ENCODE measurements around the gene VCX3A.

VCX3A gene

GRCh38 chrX:6500719-6501118 is 34.2 kb downstream of the VCX3A start:
- DNase-seq (ENCODE audit: insufficient read length, low spot score), result no peak
- no peak for FAIRE-seq
- TF ChIP-seq TAF1 (IDR thresholded peaks at IDR 0.05; ENCODE audit: low read depth, low read length), result no peak
- no peak for TF ChIP-seq PAX5 (IDR thresholded peaks at IDR 0.05; ENCODE audit: insufficient read depth, low read length, severe bottlenecking)
- no peak for TF ChIP-seq POU2F2 (IDR thresholded peaks at IDR 0.05; ENCODE audit: low read depth, low read length)
- TF ChIP-seq POLR2A (IDR thresholded peaks at IDR 0.05; ENCODE audit: low read depth, low read length), result no peak
- TF ChIP-seq SPI1 (IDR thresholded peaks at IDR 0.05; ENCODE audit: low read depth, low read length), result no peak
- TF ChIP-seq POLR2AphosphoS5 (IDR thresholded peaks at IDR 0.05; ENCODE audit: low read depth, low read length), result no peak

- FAIRE-seq (no peak), DNase-seq (ENCODE audit: insufficient read length, low spot score) (no peak)
- TF ChIP-seq POU2F2 (IDR thresholded peaks at IDR 0.05; ENCODE audit: low read depth, low read length), result no peak
- TF ChIP-seq TAF1 (IDR thresholded peaks at IDR 0.05; ENCODE audit: low read depth, low read length), result no peak
- no peak for TF ChIP-seq PAX5 (IDR thresholded peaks at IDR 0.05; ENCODE audit: insufficient read depth, low read length, severe bottlenecking)
- no peak for TF ChIP-seq POLR2A (IDR thresholded peaks at IDR 0.05; ENCODE audit: low read depth, low read length)
- no peak for TF ChIP-seq SPI1 (IDR thresholded peaks at IDR 0.05; ENCODE audit: low read depth, low read length)
- no peak for TF ChIP-seq POLR2AphosphoS5 (IDR thresholded peaks at IDR 0.05; ENCODE audit: low read depth, low read length)
Observed at GRCh38 chrX:6498324-6498723, 36.6 kb downstream of the VCX3A start.
